B cell (primary cell): ENCODE data around the gene LITAF. TPM values are rescaled to one million over a fixed set of nuclear protein-coding genes. Genes with fewer than 3 reads are reported as not detected.
"Not testable (repeated sequence)": the region's sequence is repeated elsewhere in the genome, so short reads cannot be mapped to it uniquely, and the experiment has no call there.

ENCODE experiments used
- ATAC-seq: fragments of 200-7000 bp; cut with Tn5 transposase; one replicate; pipeline ENCODE4 v1.10.0; 2021; ENCODE audit warnings: low read depth, mild to moderate bottlenecking, moderate number of reproducible peaks, moderate library complexity
- CTCF ChIA-PET: fragments of 350-600 bp; sonication (Branson Sonifier 250); formaldehyde crosslinking; loops from one replicate; lab custom pipeline; 2021; ENCODE audit warnings: antibody characterized with exemption, inconsistent platforms; lab: Charles Lee
- POLR2A ChIA-PET: fragments of 350-600 bp; sonication (Branson Sonifier 250); formaldehyde crosslinking; loops from one replicate; lab custom pipeline; 2021; ENCODE audit warnings: antibody characterized with exemption; lab: Charles Lee
- DNase-seq: peaks from one replicate; pipeline ENCODE4 v3.0.0; 2013
- H2AFZ ChIP-seq: 2 replicates; pipeline ENCODE4 v1.6.1; 2012; ENCODE audit warnings: mild to moderate bottlenecking, low read depth, low read length; ENCODE audit not compliant: insufficient read depth, poor library complexity, severe bottlenecking
- H3K27ac ChIP-seq, 2 donors: 1 replicate in 1 of 2; 2 replicates in 1 of 2; pipeline ENCODE4 v1.5.1; 2012 to 2013; ENCODE audit warnings: low read length in 2 of 2, mild to moderate bottlenecking in 2 of 2, moderate library complexity in 1 of 2
- H3K27me3 ChIP-seq, 4 experiments: fragments of 200-600 bp in 1 of 4; sonication (generic) in 1 of 4; replicated peaks in 1 of 4; 1 replicate in 2 of 4; 2 replicates in 2 of 4; pipeline versions ENCODE4 v1.6.1 to v1.7.0; 2013 to 2016; ENCODE audit warnings: low read length in 3 of 4, mild to moderate bottlenecking in 2 of 4, mixed read lengths in 1 of 4, moderate library complexity in 1 of 4; ENCODE audit not compliant: insufficient read depth in 4 of 4, control insufficient read depth in 3 of 4; ENCODE audit errors: control extremely low read depth in 1 of 4
- H3K36me3 ChIP-seq, 2 experiments: replicated peaks in 1 of 2; 1 replicate in 1 of 2; 2 replicates in 1 of 2; pipeline versions ENCODE4 v1.6.1 to v1.7.1; 2013; ENCODE audit warnings: low read length in 1 of 2; ENCODE audit not compliant: insufficient read depth in 2 of 2, control insufficient read depth in 1 of 2; ENCODE audit errors: control extremely low read depth in 1 of 2, extremely low read depth in 1 of 2
- H3K4me1 ChIP-seq, 2 donors: fragments of 200-600 bp in 1 of 2; sonication (generic) in 1 of 2; 1 replicate in 1 of 2; 2 replicates in 1 of 2; pipeline versions ENCODE4 v1.5.1 to v1.6.1; 2013 to 2017; ENCODE audit warnings: low read length in 2 of 2; ENCODE audit not compliant: control insufficient read depth in 2 of 2, insufficient read depth in 2 of 2
- H3K4me2 ChIP-seq: replicated peaks from 2 replicates; pipeline ENCODE3; 2012; ENCODE audit warnings: mild to moderate bottlenecking, low read depth, low read length; ENCODE audit not compliant: poor library complexity, severe bottlenecking
- H3K4me3 ChIP-seq, 5 experiments: fragments of 200-600 bp in 1 of 5; sonication (generic) in 1 of 5; 1 replicate in 3 of 5; 2 replicates in 2 of 5; pipeline versions ENCODE4 v1.5.1 to v1.7.0; 2011 to 2016; ENCODE audit warnings: low read length in 4 of 5, mild to moderate bottlenecking in 4 of 5, low read depth in 2 of 5, control low read depth in 1 of 5, moderate library complexity in 1 of 5; ENCODE audit not compliant: insufficient read depth in 1 of 5; ENCODE audit errors: control extremely low read depth in 1 of 5, extremely low read depth in 1 of 5
- H3K79me2 ChIP-seq: fragments of 200-600 bp; sonication (generic); one replicate; pipeline ENCODE4 v1.6.0; 2016; ENCODE audit warnings: low read length; ENCODE audit not compliant: control insufficient read depth, insufficient read depth
- H3K9ac ChIP-seq: fragments of 200-600 bp; sonication (generic); 2 replicates; pipeline ENCODE4 v1.6.1; 2017; ENCODE audit warnings: mild to moderate bottlenecking, low read length, moderate library complexity
- H3K9me3 ChIP-seq, 3 donors: one replicate each; pipeline versions ENCODE4 v1.6.1 to v1.7.1; 2013; ENCODE audit warnings: low read length in 2 of 3; ENCODE audit not compliant: control insufficient read depth in 2 of 3, insufficient read depth in 1 of 3; ENCODE audit errors: control extremely low read depth in 1 of 3
- H4K20me1 ChIP-seq: 2 replicates; pipeline ENCODE4 v1.6.0; 2012; ENCODE audit warnings: mild to moderate bottlenecking, low read length; ENCODE audit not compliant: insufficient read depth, control insufficient read depth, poor library complexity, severe bottlenecking
- H3K27ac Mint-ChIP-seq: one replicate; pipeline ENCODE4 v1.8.0; 2021; ENCODE audit warnings: mixed read lengths
- H3K27me3 Mint-ChIP-seq: one replicate; pipeline ENCODE4 v1.8.0; 2021; ENCODE audit warnings: mixed read lengths
- H3K4me1 Mint-ChIP-seq: one replicate; pipeline ENCODE4 v1.8.0; 2021; ENCODE audit warnings: mixed read lengths
- H3K4me3 Mint-ChIP-seq: one replicate; pipeline ENCODE4 v1.8.0; 2021; ENCODE audit warnings: mixed read lengths
- H3K9me3 Mint-ChIP-seq: one replicate; pipeline ENCODE4 v1.8.0; 2022; ENCODE audit warnings: mixed read lengths; ENCODE audit not compliant: insufficient read depth
- EZH2 ChIP-seq: IDR thresholded peaks from 2 replicates; pipeline ENCODE4 v1.6.1; 2012; ENCODE audit warnings: borderline replicate concordance, low read depth, mild to moderate bottlenecking, moderate library complexity, low read length; ENCODE audit not compliant: insufficient read depth, poor library complexity, severe bottlenecking
- WGBS: methylation state at CpG from one replicate; pipeline ENCODE4 v1.1.5; 2013; ENCODE audit warnings: missing lambda C conversion rate; ENCODE audit not compliant: insufficient coverage; 5-methylcytosine and 5-hydroxymethylcytosine counted together
- intact Hi-C: fragments of 100-400 bp; cut with micrococcal nuclease; formaldehyde crosslinking; loops from one replicate; pipeline ENCODE4 v1.10.0; 2022
- polyA plus RNA-seq: library from polyadenylated mRNA; depleted of rRNA; stranded (reverse); fragments of >200 nt; gene quantifications from 2 replicates; pipeline ENCODE4 v1.2.3, GENCODE V29; 2012
- total RNA-seq, 2 donors: library from RNA; stranded (reverse); fragments of 120-200 nt in 1 of 2; gene quantifications; 1 replicate in 1 of 2; 2 replicates in 1 of 2; pipeline versions ENCODE4 v1.2.3 to v1.2.4, GENCODE V29; 2013 to 2022
- TF ChIP-seq, protein P1 (sequence below): fragments of 200-600 bp; IDR thresholded peaks from one replicate; pipeline ENCODE4 v1.8.0; 2022; ENCODE audit warnings: antibody characterized with exemption, mild to moderate bottlenecking

The LITAF gene
- total and polyA plus RNA-seq, 2 donors (not counting 1 experiment from before 2014, with no cell fraction given), result 93.6 to 125 TPM

DNA sequence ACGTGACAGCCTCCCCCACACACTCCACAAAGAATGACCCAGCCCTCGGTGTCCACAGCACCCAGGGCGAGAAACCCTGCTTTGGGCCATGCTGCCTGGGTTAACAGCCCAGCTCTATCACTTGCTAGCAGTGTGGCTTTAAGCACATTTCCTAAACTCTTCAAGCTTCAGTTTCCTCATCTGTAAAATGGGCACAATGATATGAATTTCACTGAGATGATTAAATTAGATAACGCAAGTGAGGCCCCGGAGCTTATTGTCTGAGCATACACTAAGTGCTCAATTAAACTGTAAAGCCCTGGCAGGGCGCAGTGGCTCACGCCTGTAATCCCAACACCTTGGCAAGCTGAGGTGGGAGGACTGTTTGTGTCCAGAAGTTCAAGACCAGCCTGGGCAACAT is 79.4 kb downstream of the LITAF start:
- 74% methylated on average over 6 of the region's 7 CpGs for WGBS
- peak overlapping the region; percentile 86 for H3K4me3 Mint-ChIP-seq

DNA sequence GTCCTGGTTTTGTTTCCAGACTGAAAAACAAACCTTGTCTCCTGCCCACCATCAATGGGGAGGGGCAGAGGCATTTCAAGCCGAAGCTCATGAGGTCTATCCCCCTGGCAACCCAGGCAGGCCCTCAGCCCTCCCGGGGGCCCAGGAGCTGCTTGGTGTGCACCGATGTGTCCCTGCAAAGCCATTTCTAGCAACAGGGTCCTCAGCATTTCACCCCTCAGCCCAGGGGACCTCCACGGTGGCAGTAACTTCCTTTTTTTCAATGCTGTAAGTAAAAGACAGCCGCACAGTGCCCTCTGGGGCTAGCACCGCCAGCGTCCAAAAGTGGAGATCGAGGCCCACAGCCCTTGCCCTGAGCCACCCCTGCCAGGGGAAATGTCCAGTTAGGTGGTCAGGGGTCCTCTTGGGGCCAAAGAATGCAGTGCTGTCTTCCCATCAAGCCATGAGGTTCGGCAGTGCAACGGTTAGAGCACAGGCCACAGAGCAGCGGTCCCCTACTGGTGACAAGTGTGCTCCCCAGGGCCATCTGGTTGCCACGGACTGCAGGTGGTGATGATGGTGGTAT is 79.9 kb downstream of the LITAF start:
- Histone ChIP-seq H3K79me2 (no peaks in the 10 kb centered on the region), H3K4me2 (peak overlapping the region; percentile 83), H3K27ac (peak overlapping the region; percentile 26 to 48), H4K20me1 (no peaks in the 10 kb centered on the region), H3K4me3 (peak overlapping the region in 4 of 5 experiments; percentile 24 to 49 (median 41)), H3K4me1 (peaks cover 8 to 13% of the 10 kb centered on the region in 2 donors), H2AFZ (peak overlapping the region; percentile 88), H3K9ac (peak overlapping the region; percentile 58), H3K36me3 (no peaks in the 10 kb centered on the region), H3K27me3 (no peaks in the 10 kb centered on the region), H3K9me3 (peaks cover 0 to 11% (median 0%) of the 10 kb centered on the region in 3 donors)
- Mint-ChIP-seq H3K27me3 (no peaks in the 10 kb centered on the region), H3K4me1 (peaks cover 15% of the 10 kb centered on the region), H3K4me3 (peak overlapping the region; percentile 86), H3K27ac (peak overlapping the region; percentile 83), H3K9me3 (no peaks in the 10 kb centered on the region)
- intact Hi-C loops, result loop anchor here (1.0 kb wide), 1 partner anchor 100 kb away; no protein-coding TSS in a partner anchor
- 2% methylated on average over 11 of the region's 12 CpGs for WGBS
- peak; percentile 71 for DNase-seq
- ChIA-PET CTCF (interaction anchor here (0.8 to 2.0 kb wide), 8 partner anchors 10 to 542 kb away, joined by 3 to 7 read pairs (median 3); no protein-coding TSS in a partner anchor), POLR2A (interaction anchor here (0.6 to 0.9 kb wide), 2 partner anchors 66 to 95 kb away, joined by 3 read pairs; no protein-coding TSS in a partner anchor)
- TF ChIP-seq EZH2, result no peak
- TF ChIP-seq, protein P1, sequence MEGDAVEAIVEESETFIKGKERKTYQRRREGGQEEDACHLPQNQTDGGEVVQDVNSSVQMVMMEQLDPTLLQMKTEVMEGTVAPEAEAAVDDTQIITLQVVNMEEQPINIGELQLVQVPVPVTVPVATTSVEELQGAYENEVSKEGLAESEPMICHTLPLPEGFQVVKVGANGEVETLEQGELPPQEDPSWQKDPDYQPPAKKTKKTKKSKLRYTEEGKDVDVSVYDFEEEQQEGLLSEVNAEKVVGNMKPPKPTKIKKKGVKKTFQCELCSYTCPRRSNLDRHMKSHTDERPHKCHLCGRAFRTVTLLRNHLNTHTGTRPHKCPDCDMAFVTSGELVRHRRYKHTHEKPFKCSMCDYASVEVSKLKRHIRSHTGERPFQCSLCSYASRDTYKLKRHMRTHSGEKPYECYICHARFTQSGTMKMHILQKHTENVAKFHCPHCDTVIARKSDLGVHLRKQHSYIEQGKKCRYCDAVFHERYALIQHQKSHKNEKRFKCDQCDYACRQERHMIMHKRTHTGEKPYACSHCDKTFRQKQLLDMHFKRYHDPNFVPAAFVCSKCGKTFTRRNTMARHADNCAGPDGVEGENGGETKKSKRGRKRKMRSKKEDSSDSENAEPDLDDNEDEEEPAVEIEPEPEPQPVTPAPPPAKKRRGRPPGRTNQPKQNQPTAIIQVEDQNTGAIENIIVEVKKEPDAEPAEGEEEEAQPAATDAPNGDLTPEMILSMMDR, result peak; percentile 46
- ATAC-seq, result peak; percentile 83

More for the DNA sequence above, 79.4 kb downstream of the LITAF start:
- Histone ChIP-seq H3K4me1 (peaks cover 8 to 13% of the 10 kb centered on the region in 2 donors), H3K4me3 (peak overlapping the region in 2 of 5 experiments; percentile 34 to 48), H4K20me1 (no peaks in the 10 kb centered on the region), H3K9me3 (peaks cover 0 to 11% (median 0%) of the 10 kb centered on the region in 3 donors), H3K27ac (no peak overlapping the region), H2AFZ (peak overlapping the region; percentile 88), H3K4me2 (peak overlapping the region; percentile 83), H3K79me2 (no peaks in the 10 kb centered on the region), H3K27me3 (no peaks in the 10 kb centered on the region), H3K9ac (peak overlapping the region; percentile 58), H3K36me3 (no peaks in the 10 kb centered on the region)
- POLR2A ChIA-PET, result no interaction called here
- Mint-ChIP-seq H3K27me3 (no peaks in the 10 kb centered on the region), H3K4me1 (peaks cover 15% of the 10 kb centered on the region), H3K27ac (peak overlapping the region; percentile 83), H3K9me3 (no peaks in the 10 kb centered on the region)
- TF ChIP-seq EZH2, result no peak
- TF ChIP-seq, protein P1, result peak; percentile 17
- DNase-seq (no peak), ATAC-seq (no peak)
- intact Hi-C loops, result no loop called here
- CTCF ChIA-PET, result interaction anchor here (0.6 to 2.0 kb wide), 7 partner anchors 14 to 136 kb away, joined by 3 to 7 read pairs (median 3); no protein-coding TSS in a partner anchor

DNA sequence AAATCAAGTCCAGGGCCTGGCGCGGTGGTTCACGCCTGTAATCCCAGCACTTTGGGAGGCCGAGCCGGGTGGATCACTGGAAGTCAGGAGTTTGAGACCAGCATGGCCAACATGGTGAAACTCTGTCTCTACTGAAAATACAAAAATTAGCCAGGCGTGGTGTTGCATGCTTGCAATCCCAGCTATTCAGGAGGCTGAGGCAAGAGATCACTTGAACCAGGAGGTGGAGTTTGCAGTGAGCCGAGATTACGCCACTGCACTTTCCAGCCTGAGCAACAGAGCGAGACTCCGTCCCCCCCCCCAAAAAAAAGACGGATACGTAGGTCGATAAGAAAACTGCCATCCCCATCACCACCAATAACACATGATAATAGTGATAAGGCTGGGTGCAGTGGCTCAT is 82.5 kb downstream of the LITAF start:
- H3K4me2 ChIP-seq, H3K9me3 ChIP-seq, H3K27ac Mint-ChIP-seq, H3K27me3 Mint-ChIP-seq, ATAC-seq, H3K4me3 ChIP-seq, DNase-seq, H4K20me1 ChIP-seq, H3K27me3 ChIP-seq, H3K9me3 Mint-ChIP-seq, H3K4me3 Mint-ChIP-seq, POLR2A ChIA-PET, H3K36me3 ChIP-seq, H3K79me2 ChIP-seq, CTCF ChIA-PET, intact Hi-C loops, H3K9ac ChIP-seq, H2AFZ ChIP-seq, H3K27ac ChIP-seq: not testable (repeated sequence)
- H3K4me1 ChIP-seq, result peaks cover 8 to 18% of the 10 kb centered on the region in 2 donors
- 95% methylated on average over 6 of the region's 13 CpGs for WGBS
- peaks cover 15% of the 10 kb centered on the region for H3K4me1 Mint-ChIP-seq
